GM12878 (cell line): Measurements from ENCODE around the gene ZNF282. TPM values are rescaled to one million over a fixed set of nuclear protein-coding genes. Genes with fewer than 3 reads are reported as not detected.
A peak's percentile ranks its signal among the peaks of the same experiment; 100 is the strongest.

Experiments
- BCLAF1 ChIP-seq: fragments of 450-650 bp; IDR thresholded peaks from 2 replicates; pipeline ENCODE4 v1.6.1; 2017; ENCODE audit warnings: antibody characterized with exemption, mild to moderate bottlenecking, moderate library complexity
- CEBPZ ChIP-seq: fragments of 150-350 bp; IDR thresholded peaks from 2 replicates; pipeline ENCODE4 v1.6.1; 2016; ENCODE audit warnings: low read depth, low read length
- EED ChIP-seq: sonication (generic); IDR thresholded peaks from 2 replicates; pipeline ENCODE4 v1.6.1; 2016; ENCODE audit warnings: antibody characterized with exemption, low read depth
- EGR1 ChIP-seq, 2 experiments: IDR thresholded peaks; 1 replicate in 1 of 2; 2 replicates in 1 of 2; pipeline ENCODE4 v1.6.1; 2011 to 2012; ENCODE audit warnings: low read depth in 2 of 2, low read length in 2 of 2, borderline replicate concordance in 1 of 2, mild to moderate bottlenecking in 1 of 2, moderate library complexity in 1 of 2
- IRF3 ChIP-seq: fragments of 450-650 bp; IDR thresholded peaks from 2 replicates; pipeline ENCODE4 v1.6.1; 2014; ENCODE audit warnings: mild to moderate bottlenecking
- RAD51 ChIP-seq: fragments of 450-650 bp; IDR thresholded peaks from 2 replicates; pipeline ENCODE4 v1.6.1; 2016; ENCODE audit warnings: moderate library complexity, mild to moderate bottlenecking, inconsistent platforms
- RELB ChIP-seq: fragments of 450-650 bp; IDR thresholded peaks from 2 replicates; pipeline ENCODE4 v1.6.1; 2017; ENCODE audit warnings: low read depth, mild to moderate bottlenecking, moderate library complexity
- SMAD1 ChIP-seq: fragments of 450-650 bp; IDR thresholded peaks from 2 replicates; pipeline ENCODE4 v1.6.1; 2018; ENCODE audit warnings: mild to moderate bottlenecking, low read depth; ENCODE audit not compliant: partially characterized antibody
- TCF12 ChIP-seq: IDR thresholded peaks from 2 replicates; pipeline ENCODE4 v1.6.1; 2011; ENCODE audit warnings: low read depth, mild to moderate bottlenecking, low read length
- ZBTB11 ChIP-seq: fragments of 450-650 bp; formaldehyde crosslinking; IDR thresholded peaks from 2 replicates; pipeline ENCODE4 v1.5.0; 2022; ENCODE audit warnings: mild to moderate bottlenecking, missing genetic modification characterization
- polyA plus RNA-seq, 11 experiments: library from polyadenylated mRNA; depleted of rRNA in 4 of 11; unstranded in 6 of 11; stranded (reverse) in 5 of 11; fragments of >200 nt; fragmentation: Nextera tagmentation in 4 of 11; fragmentation: Illumina TruSeq in 1 of 11; extraction: Ambion mirVana in 4 of 11; extraction: Trizol in 1 of 11; gene quantifications; 1 replicate in 1 of 11; 2 replicates in 10 of 11; pipeline versions ENCODE4 v1.2.1 to v1.2.3, GENCODE V29; 2011 to 2016; ENCODE audit warnings: inconsistent platforms in 2 of 11, missing spikeins in 2 of 11, low read depth in 1 of 11
- total RNA-seq, 4 experiments: library from RNA; depleted of rRNA in 3 of 4; stranded (reverse); fragments of >200 nt in 3 of 4; fragmentation: Illumina TruSeq in 1 of 4; extraction: Trizol in 1 of 4; gene quantifications; 2 replicates each; pipeline versions ENCODE4 v1.2.1 to v1.2.3, GENCODE V29; 2013 to 2021

The ZNF282 gene
- total and polyA plus RNA-seq, 10 of the 15 experiments (the other 5 are each of a cell fraction or from before 2014, with no cell fraction given): 0.35 to 28.4 (median 8.1) TPM

- TF ChIP-seq EGR1 (IDR thresholded peaks at IDR 0.05; ENCODE audit: borderline replicate concordance in 1 of 2, low read depth in 2 of 2, low read length in 2 of 2): peak in 1 of 2 experiments; percentile 80; a peak in 2 of 3 replicates
- TF ChIP-seq RELB: peak; percentile 79; the same call in 1 of the 2 replicates
- peak; percentile 57; the same call in 1 of the 2 replicates for TF ChIP-seq TCF12
- no peak for TF ChIP-seq IRF3
- no peak for TF ChIP-seq ZBTB11 (CRISPR knock-in tag)
- TF ChIP-seq RAD51: no peak
- TF ChIP-seq SMAD1: no peak
- TF ChIP-seq EED: peak; percentile 70; the same call in 1 of the 2 replicates
- TF ChIP-seq BCLAF1: no peak
- no peak for TF ChIP-seq CEBPZ
These were observed 44.2 kb downstream of the ZNF282 start, which contains the start of gene ZNF212 (continued) for GRCh38 chr7:149239345-149240143.
